Mesodermal cell (in vitro differentiated cells): Measurements from ENCODE around the gene MAGOHB.
"Not testable (repeated sequence)": the region's sequence is repeated elsewhere in the genome, so short reads cannot be mapped to it uniquely, and the experiment has no call there.

ENCODE experiments used
- H3K27ac ChIP-seq: 2 replicates; pipeline ENCODE4 v1.7.0; 2013; ENCODE audit warnings: mild to moderate bottlenecking, low read depth, low read length, moderate library complexity; ENCODE audit not compliant: severe bottlenecking
- H3K36me3 ChIP-seq: 2 replicates; pipeline ENCODE4 v1.7.1; 2013; ENCODE audit warnings: mild to moderate bottlenecking, low read length, moderate library complexity; ENCODE audit not compliant: control insufficient read depth, insufficient read depth
- H3K4me1 ChIP-seq: one replicate; pipeline ENCODE4 v1.7.1; 2013; ENCODE audit warnings: mild to moderate bottlenecking, low read length; ENCODE audit not compliant: insufficient read depth, control insufficient read depth, poor library complexity, severe bottlenecking
- H3K4me3 ChIP-seq: 2 replicates; pipeline ENCODE4 v1.7.0; 2013; ENCODE audit warnings: low read length, control low read depth, mild to moderate bottlenecking; ENCODE audit not compliant: insufficient read depth, poor library complexity, severe bottlenecking; ENCODE audit errors: extremely low read depth
- H3K9me3 ChIP-seq: 2 replicates; pipeline ENCODE4 v1.7.1; 2013; ENCODE audit warnings: mild to moderate bottlenecking, low read length, moderate library complexity; ENCODE audit not compliant: control insufficient read depth
- WGBS, 2 experiments: methylation state at CpG; one replicate each; pipeline ENCODE4 v1.1.5; 2013; ENCODE audit warnings: missing lambda C conversion rate in 2 of 2; ENCODE audit not compliant: insufficient coverage in 2 of 2; 5-methylcytosine and 5-hydroxymethylcytosine counted together

Gene MAGOHB

DNA sequence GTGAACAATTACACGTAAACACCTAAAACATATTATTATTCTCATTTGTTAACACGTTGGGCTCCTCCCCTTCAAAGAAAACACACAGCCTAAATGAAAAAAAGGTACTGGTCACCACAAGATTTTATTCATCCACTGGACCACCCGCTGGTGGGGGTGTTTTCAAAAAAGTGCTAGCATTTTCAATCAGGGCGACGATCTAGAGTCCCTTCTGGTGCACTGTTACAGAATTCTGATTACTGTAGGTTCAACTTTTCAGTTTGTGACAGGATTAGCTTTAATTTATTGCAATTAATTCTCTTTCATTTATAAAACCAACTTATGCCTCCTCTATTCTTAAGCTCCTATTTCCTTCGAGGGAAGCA is 443 bp downstream of the MAGOHB start:
- H3K9me3 ChIP-seq, result no peaks in the 10 kb centered on the region
- no peaks in the 10 kb centered on the region for H3K4me1 ChIP-seq
- peaks cover 24% of the 10 kb centered on the region for H3K36me3 ChIP-seq
- peak overlapping the region; percentile 93 for H3K27ac ChIP-seq
- 0% methylated on average over 2 of the region's 6 CpGs for WGBS, 2 experiments
- H3K4me3 ChIP-seq, result peak overlapping the region; percentile 82

DNA sequence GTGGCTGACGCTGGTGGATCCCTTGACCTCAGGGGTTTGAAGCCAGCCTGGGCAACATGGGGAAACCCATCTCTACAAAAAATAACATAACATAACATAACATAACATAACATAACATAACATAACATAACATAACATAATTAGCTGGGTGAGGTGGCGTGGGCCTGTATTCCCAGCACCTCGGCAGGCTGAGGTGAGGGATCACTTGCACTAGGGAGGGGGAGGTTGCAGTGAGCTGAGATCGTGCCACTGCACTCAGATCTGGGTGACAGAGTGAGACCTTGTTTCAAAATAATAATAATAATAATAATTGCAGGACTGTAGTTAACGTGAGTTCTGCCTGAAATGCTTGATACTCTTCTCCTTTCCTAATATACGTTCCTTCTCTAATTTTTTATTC is 1.3 kb downstream of the MAGOHB start:
- Histone ChIP-seq H3K27ac (no peak overlapping the region), H3K36me3 (peaks cover 28% of the 10 kb centered on the region)
- WGBS, 2 experiments, result 100% methylated on average over 1 of the region's 6 CpGs; no CpG with 5 or more reads in 1 of the 2 experiments

GRCh38 chr12:10611258-10611657 is 2.2 kb downstream of the MAGOHB start:
- H3K36me3 ChIP-seq, result peaks cover 32% of the 10 kb centered on the region
- H3K27ac ChIP-seq, H3K4me1 ChIP-seq, H3K9me3 ChIP-seq, H3K4me3 ChIP-seq: not testable (repeated sequence)
- 84 to 94% methylated on average over 3 of the region's 4 CpGs for WGBS, 2 experiments

More for the DNA sequence above, 1.3 kb downstream of the MAGOHB start:
- H3K9me3 ChIP-seq, result no peaks in the 10 kb centered on the region
- H3K4me3 ChIP-seq, result peak overlapping the region; percentile 82
- no peaks in the 10 kb centered on the region for H3K4me1 ChIP-seq

- Histone ChIP-seq H3K27ac (no peak overlapping the region), H3K4me3 (no peak overlapping the region), H3K9me3 (no peaks in the 10 kb centered on the region), H3K36me3 (peaks cover 40% of the 10 kb centered on the region), H3K4me1 (no peaks in the 10 kb centered on the region)
- WGBS, 2 experiments, result 88 to 100% methylated on average over 1 to 2 of the region's 3 CpGs
Measured at GRCh38 chr12:10610188-10610587, 3.2 kb downstream of the MAGOHB start.

DNA sequence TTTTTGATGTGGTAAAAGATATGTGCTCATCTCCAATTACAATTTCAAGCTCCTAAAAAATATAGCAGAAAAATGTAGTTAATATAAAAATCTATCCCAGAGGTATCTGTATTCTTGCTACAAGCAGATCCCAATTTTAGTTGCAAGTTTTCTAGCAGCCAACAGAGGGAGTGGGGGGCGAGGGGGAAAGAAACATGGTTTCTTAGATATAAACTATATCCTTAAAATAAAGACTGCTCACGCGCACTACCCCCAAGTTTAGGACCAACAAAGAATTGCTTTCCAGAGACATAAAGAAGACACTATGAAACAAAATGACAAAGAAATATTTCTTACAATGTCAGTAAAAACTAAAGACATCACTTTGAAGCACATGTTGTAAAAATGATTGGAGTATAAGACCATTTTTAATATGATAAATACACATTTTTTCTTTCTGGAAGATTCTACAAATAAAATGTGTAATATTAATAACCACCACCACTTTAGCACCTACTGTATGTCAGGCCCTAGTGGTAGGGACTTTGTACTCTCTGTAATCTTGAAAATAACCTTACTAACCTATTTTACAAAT is 5.4 kb downstream of the MAGOHB start:
- WGBS, 2 experiments, result no CpG with 5 or more reads among the region's 3 CpGs
- no peak overlapping the region for H3K4me3 ChIP-seq
- no peaks in the 10 kb centered on the region for H3K4me1 ChIP-seq
- H3K27ac ChIP-seq, result no peak overlapping the region
- no peaks in the 10 kb centered on the region for H3K9me3 ChIP-seq
- H3K36me3 ChIP-seq, result peaks cover 50% of the 10 kb centered on the region

- H3K36me3 ChIP-seq, result peaks cover 31% of the 10 kb centered on the region
- WGBS, 2 experiments, result 83 to 100% methylated on average over 1 of the region's 2 CpGs
- H3K27ac ChIP-seq, result no peak overlapping the region
- H3K4me1 ChIP-seq, result no peaks in the 10 kb centered on the region
- no peaks in the 10 kb centered on the region for H3K9me3 ChIP-seq
- H3K4me3 ChIP-seq, result no peak overlapping the region
Measured at GRCh38 chr12:10601860-10602259, 11.5 kb downstream of the MAGOHB start.

DNA sequence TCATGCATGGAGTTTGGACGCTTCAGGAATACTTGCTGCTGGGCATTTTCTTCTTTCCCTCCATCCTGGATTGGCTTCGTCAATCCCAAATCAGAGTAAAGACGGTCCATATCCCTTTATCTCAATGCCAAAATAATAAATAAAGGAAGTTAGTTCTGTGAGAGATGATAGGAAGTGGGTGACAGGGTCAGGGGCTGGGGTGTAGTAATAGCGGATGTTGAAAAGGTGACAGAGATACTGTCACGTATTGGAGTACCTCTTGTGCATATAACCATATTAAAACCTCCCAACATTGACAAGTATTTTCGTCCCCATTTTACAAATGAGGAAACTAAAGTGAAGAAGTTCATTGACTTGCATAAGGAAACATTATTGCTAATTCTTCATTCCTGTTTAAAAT is 12.4 kb downstream of the MAGOHB start:
- Histone ChIP-seq H3K4me1 (no peaks in the 10 kb centered on the region), H3K4me3 (no peak overlapping the region), H3K27ac (no peak overlapping the region), H3K36me3 (peaks cover 32% of the 10 kb centered on the region), H3K9me3 (no peaks in the 10 kb centered on the region)
- WGBS, 2 experiments, result 93% methylated on average over 2 of the region's 6 CpGs; no CpG with 5 or more reads in 1 of the 2 experiments

DNA sequence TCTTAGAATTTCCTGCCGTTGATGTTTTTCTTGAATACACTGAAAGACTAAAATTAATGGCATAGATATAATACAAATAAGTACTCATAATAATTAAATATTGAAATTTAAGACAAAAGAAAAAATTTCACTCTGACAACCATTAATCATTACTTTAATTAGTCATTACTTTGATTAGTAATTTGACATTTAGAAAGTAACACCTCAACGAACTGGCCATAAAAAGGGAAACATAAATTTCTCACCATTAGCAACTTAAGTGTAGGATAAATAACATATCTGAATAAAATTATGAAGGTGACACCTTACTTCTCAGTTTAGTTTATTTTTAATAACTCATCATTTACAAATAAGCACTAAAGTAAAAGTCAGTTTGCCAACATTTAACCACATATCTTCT is 17.5 kb downstream of the MAGOHB start:
- no peak overlapping the region for H3K4me3 ChIP-seq
- H3K9me3 ChIP-seq, result no peaks in the 10 kb centered on the region
- no CpG with 5 or more reads among the region's 2 CpGs for whole genome bisulfite sequencing, 2 experiments
- H3K36me3 ChIP-seq, result peaks cover 14% of the 10 kb centered on the region
- H3K4me1 ChIP-seq, result no peaks in the 10 kb centered on the region
- H3K27ac ChIP-seq, result no peak overlapping the region

DNA sequence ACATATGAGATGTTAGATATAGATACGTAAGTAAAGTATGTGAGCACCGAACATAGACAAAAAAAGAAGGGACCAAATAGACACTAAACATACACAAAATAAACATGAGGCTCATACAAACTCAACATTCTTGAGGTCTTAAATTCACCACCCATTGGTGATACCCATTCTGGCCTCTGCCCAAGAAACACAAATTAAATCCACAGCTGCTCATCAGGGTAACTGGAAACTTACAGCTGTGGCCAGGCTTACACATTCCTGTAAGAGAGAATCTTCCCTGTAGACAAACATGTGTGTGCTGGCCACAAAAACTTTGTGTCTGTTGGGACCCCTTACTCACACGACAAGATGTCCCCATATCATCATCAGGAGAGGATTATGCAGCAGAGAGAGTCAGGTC is 22.4 kb downstream of the MAGOHB start:
- WGBS, 2 experiments, result 67 to 86% methylated on average over 1 of the region's 3 CpGs

GRCh38 chr12:10584415-10584814 is 29.0 kb downstream of the MAGOHB start:
- peaks cover 13% of the 10 kb centered on the region for H3K36me3 ChIP-seq
- no peak overlapping the region for H3K4me3 ChIP-seq
- H3K4me1 ChIP-seq, result no peaks in the 10 kb centered on the region
- WGBS, 2 experiments, result no CpG with 5 or more reads among the region's 1 CpG
- H3K27ac ChIP-seq, result no peak overlapping the region
- H3K9me3 ChIP-seq, result peaks cover 5% of the 10 kb centered on the region

More for the DNA sequence above, 22.4 kb downstream of the MAGOHB start:
- Histone ChIP-seq H3K4me1 (no peaks in the 10 kb centered on the region), H3K4me3 (no peak overlapping the region), H3K36me3 (no peaks in the 10 kb centered on the region), H3K9me3 (no peaks in the 10 kb centered on the region), H3K27ac (no peak overlapping the region)

GRCh38 chr12:10582704-10583103 is 30.7 kb downstream of the MAGOHB start:
- Histone ChIP-seq H3K36me3 (peaks cover 14% of the 10 kb centered on the region), H3K9me3 (peaks cover 5% of the 10 kb centered on the region)

More at GRCh38 chr12:10582704-10583103, 30.7 kb downstream of the MAGOHB start:
- H3K27ac ChIP-seq, result no peak overlapping the region
- no peaks in the 10 kb centered on the region for H3K4me1 ChIP-seq
- WGBS, 2 experiments, result 83% methylated on average over 2 of the region's 3 CpGs; no CpG with 5 or more reads in 1 of the 2 experiments
- no peak overlapping the region for H3K4me3 ChIP-seq
